GM19395 (cell line): Measurements from ENCODE around the gene TMEM178A.
"Not testable (repeated sequence)": the region's sequence is repeated elsewhere in the genome, so short reads cannot be mapped to it uniquely, and the experiment has no call there.

Experiments used
- ATAC-seq: cut with Tn5 transposase; IDR thresholded peaks from one replicate; pipeline ENCODE4 v1.9.1; 2021; ENCODE audit warnings: mild to moderate bottlenecking, moderate library complexity; ENCODE audit not compliant: unreplicated experiment

Gene TMEM178A

GRCh38 chr2:39665811-39666490 is at the start of gene TMEM178A:
Gene TMEM178A, plus strand, starts transcription at chr2:39665917. Its CDS starts 58 bp downstream, at chr2:39665975.
- ATAC-seq: no peak

DNA sequence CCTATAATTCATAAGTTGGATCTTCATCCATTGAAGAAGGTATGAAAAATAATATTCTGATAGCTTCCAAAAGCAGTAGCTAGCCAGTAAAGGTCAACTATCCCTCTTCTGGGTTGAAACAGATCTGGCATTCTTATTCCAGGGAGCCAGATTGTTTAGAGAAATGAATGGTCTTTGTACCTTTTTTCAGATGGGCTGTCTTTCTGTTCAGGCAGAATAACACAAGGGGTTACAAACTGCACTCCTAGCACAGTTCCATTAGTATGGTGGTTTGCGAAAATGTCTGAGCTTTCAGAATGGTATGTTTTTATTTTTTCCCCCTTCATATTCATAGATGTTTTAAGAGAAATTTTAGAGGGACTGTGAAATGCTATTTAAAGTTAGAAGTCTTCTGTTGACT is 47.5 kb upstream of the TMEM178A start:
- no peak for ATAC-seq

DNA sequence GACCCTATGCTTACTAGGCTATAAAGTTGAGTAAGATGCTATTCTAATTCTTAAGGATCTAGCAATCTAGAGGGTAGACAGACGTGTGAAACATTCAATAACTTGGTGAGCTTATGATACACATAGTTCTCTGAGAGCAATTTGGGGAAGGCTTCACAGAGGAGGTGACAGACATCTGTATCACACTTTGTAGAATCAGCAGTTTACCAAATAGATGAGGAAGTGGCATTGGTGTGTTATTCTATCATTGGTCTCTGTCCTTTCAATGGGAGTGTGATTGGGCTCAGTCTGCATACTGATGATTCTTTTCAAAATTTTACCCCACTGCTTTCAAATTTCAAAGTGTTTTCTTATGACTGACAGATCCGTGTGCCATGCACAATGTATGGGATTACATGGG is 47.0 kb upstream of the TMEM178A start:
- no peak for ATAC-seq

DNA sequence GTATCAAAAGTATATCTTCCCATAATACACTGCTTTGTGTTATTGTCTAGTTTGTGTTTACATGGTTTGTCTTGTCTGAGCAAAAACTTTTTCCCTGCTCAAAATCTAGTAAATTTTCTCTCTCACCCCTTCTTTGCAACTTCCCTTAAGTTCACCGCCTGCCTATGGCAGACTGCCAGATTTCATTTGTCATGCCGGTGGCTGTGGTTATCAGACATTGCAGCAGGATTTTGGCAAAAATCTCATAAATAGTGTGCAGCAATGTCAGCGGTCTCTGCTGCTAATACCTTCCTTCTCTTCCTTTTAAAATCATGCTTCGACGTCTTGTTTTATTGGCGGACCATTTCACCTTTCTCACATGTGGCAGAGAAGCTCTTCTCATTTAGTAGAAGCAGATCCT is 45.6 kb upstream of the TMEM178A start:
- ATAC-seq: no peak

DNA sequence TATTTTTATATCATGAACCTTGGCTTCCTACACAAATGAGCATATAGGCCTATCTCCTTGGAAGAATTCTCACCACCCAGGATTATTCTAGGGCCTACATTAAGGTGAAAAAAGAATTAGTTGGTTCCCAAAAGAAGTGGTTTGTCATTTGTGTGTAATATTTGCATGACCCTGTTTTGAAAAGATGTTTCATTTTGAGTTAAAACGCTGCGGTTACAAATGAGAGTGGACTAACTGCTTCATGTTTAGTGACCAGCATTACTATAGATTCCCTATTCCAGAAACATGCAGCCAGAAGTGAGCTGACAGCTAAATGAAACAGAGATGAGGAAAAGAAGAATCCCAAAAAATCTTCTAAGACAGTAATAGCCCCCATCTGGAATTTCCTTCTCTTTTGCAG is 44.1 kb upstream of the TMEM178A start:
- no peak for ATAC-seq

DNA sequence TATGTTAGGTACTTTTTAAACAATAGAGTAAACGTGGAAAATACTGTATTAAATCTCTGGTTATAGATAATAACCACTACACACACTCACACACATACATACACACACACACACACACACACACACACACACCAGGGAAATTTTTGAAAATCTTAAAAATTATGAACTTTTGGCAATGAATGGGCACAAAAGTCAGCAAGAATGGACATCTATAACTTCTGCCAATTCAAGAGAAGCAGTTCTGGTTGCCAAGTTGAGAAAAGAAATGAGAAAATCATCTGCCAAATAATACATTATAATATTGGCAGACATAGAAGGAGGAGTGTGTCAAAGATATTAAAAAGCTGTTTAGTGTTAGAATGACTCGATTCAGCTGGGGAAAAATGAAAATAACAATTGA is 42.9 kb upstream of the TMEM178A start:
- ATAC-seq: no peak

GRCh38 chr2:39623917-39624316 is 41.8 kb upstream of the TMEM178A start:
- ATAC-seq: no peak

DNA sequence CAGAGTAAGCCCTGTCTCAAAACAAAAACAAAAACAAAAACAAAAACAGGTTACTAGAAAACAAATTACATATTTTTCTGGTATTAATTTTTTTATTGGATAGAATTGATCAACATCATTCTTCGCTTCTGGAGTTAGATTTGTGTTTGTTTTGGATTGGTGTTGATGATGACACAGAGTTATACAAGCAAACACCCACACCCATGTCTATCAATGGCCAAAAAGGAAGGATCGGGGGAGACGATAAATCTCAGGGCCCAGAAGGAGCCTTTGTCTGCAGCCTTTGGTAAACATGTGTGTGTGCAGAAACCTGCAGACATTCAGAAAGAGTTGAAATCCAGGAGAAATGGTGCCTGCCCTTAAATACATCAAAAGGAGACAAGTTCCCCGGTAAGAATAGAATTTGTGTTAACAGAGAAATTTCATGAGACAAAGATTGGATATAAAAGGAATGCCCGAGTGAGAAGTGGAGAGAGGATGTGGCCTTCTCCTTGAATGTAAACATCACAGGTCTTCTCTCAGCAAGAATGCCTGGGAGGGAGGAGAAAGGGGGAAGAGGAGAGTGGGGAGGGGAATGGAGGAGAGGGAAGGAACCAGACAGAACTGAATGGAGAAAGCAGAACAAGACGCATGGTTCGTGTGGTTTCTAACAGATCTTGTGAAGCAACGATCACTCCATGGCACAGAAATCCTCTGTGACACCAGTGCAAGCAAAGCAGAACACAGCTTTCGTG is 40.4 kb upstream of the TMEM178A start:
- ATAC-seq: no peak

DNA sequence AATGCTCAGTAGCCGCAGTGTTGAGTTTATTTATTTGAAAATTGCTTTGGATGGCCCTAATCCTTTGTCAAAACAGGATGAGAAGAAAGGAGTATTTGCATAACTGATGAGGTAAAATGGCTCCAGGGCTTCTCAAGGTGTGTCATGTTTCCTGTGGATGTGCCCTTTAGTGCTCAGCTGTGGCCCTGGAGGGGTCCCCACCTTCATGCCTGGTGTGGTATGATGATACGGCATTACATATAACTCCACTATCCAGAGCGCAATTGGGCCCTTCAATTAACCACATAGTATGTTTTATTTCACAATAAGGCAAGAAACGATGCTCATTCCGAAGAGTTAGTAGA is 39.8 kb upstream of the TMEM178A start:
- ATAC-seq: no peak

- ATAC-seq: not testable (repeated sequence)
Observed at GRCh38 chr2:39628346-39628745, 37.4 kb upstream of the TMEM178A start.

DNA sequence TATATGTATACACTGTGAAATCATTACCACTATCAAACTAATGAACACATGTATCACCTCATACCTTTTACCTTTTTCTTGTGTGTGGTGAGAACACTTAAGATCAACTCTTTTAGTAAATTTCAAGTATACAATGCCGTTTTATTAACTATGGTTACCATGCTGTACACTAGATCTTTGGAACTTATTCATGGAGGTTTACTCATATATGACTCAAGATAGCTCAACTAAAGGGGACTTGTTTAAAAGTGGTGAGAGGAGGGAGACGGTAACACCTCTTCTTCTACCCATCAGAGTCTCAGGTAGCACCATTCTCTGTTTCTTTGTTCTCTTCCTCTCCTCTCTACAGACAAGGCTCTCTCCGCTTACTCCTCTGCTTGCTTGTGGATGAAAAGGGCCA is 36.1 kb upstream of the TMEM178A start:
- ATAC-seq: no peak

GRCh38 chr2:39631256-39631655 is 34.5 kb upstream of the TMEM178A start:
- ATAC-seq: no peak

DNA sequence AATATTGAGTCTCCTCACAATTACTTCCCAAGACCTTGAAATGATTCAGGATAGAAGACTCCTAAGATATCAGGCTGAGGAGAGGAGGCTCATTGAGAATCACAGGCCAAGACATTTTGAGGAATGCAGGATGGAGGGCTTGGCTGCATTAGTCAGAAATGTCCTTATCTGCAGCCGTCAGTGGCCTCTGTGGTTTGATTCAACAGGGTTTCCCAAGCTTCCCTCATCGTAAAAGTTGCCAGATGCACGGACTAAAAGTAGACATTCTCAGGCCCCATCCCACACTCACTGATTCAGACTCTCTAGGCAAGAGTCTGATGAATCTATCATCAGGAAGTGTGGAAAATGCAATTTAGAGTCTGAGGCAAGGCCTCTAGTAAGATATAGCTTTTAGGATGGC is 34.0 kb upstream of the TMEM178A start:
- ATAC-seq: no peak

- ATAC-seq: no peak
Observed at GRCh38 chr2:39632876-39633275, 32.8 kb upstream of the TMEM178A start.

DNA sequence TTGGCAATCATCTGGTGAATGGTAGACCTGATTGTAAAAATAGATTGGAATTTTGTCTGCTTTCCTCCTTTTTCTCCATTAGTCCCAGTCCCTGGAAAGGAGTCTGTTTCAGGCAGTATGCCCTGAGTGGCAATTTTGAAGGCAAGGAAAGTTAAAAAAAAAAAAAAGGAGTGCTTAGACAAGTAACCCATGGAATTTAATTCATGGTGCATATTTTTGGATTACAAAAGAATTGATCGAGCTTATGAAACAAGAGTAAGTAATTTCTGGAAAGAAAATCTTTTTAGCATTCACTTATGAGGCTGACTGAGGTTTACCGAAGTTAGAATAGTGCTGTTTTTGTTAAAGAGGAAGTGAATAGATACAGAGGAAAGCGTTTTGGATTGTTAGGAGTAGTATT is 29.4 kb upstream of the TMEM178A start:
- ATAC-seq: no peak

DNA sequence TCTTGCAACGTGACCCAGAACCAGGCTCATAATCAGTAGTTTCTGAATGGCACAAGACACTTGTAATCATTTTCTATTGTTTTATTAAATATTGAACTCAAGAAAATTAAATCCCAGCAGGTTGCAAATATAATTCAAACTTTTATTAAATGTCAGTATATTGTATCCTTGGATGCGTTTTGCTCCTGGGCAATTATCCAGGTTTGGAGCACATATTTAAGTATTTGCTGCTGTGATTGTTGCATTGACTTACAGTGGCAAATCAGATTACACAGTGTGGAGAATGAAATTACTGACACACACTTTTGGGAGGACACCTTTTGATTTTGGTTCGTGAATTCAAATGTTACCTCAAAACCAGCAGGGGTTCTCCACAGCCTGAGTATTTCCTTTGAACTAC is 27.1 kb upstream of the TMEM178A start:
- ATAC-seq: no peak

GRCh38 chr2:39640107-39640506 is 25.6 kb upstream of the TMEM178A start:
- no peak for ATAC-seq

- no peak for ATAC-seq
Observed at GRCh38 chr2:39640681-39641080, 25.0 kb upstream of the TMEM178A start.

DNA sequence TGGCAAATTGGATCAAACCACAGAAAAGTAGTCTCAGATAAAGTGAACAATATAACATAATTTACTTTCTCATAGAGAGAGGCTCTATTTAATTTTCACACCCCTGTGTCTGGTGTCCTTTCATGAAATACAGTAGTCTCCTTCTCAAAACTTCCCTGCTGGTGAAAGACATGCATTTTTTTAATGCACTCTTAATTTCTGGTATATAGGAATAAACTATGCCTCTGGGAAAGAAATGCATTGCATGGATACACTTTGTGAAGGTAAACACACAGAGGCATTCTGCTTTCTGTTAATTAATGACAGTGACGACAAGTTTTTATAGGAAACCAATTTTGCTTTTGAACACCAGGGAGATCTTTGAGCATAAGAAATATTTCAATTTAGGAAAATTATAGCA is 24.1 kb upstream of the TMEM178A start:
- no peak for ATAC-seq

DNA sequence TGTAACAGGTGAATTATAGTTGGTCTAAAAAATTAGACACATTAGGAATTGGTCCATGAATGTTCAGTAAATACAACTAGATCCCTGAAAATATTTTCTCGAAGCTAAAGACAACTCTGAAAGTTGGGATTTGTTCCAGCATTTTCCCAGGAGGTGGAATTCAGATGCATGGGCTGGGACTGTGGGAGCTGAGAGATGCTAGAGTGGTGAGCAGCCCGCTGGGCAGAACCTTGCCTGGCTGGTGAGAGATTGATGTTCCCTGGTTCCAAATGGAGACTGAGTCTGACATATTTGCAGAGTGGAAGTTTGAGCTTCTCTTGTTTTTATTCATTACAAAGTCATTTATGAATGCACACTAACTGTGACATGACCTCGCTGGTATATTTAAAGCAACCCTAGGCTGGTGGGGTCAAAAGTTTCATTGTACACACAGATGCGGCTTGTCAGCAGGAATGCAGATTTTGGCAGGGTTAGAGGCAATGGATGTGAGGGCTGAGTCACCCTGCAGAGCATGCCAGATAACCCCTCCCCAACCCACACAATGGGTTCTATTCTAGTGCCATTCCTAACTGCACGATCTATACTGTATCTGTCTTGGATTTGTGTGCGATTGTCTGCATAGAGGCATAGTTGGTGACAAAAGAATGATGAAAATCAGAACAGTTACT is 23.5 kb upstream of the TMEM178A start:
- ATAC-seq: no peak

DNA sequence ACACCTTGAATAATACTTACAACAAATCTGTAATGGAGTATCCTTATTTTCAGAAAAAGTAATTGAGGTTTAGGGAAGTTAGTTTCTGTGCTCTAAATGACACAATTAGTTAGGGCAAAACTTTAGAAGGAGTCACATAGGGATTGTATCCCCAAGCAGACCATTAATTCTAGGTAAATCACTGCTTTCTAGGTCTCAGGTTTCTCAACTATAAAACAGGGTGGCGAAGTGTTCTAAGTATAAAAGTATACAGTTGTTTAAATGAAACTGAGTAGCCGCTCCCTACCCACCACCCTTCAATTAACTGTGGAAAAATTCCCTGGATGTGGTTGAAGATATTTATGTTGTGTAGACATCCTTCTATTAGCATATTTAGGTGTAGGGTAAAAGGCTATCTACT is 19.9 kb upstream of the TMEM178A start:
- no peak for ATAC-seq

- ATAC-seq: no peak
Observed at GRCh38 chr2:39646267-39646666, 19.4 kb upstream of the TMEM178A start.
